Nephron (organoid): ENCODE measurements around the gene SRGAP3.

Source experiments
- H3K27ac Mint-ChIP-seq, 3 experiments: 2 replicates each; pipeline ENCODE4 v1.8.0; 2020; ENCODE audit warnings: mixed read lengths in 3 of 3, mild to moderate bottlenecking in 2 of 3, moderate library complexity in 1 of 3
- H3K27me3 Mint-ChIP-seq: 2 replicates; pipeline ENCODE4 v1.8.0; 2021; ENCODE audit warnings: low read depth, mild to moderate bottlenecking, moderate library complexity, mixed read lengths
- H3K36me3 Mint-ChIP-seq: 2 replicates; pipeline ENCODE4 v1.8.0; 2020; ENCODE audit warnings: low read depth, mixed read lengths
- H3K4me1 Mint-ChIP-seq: 2 replicates; pipeline ENCODE4 v1.8.0; 2020; ENCODE audit warnings: mixed read lengths
- H3K4me3 Mint-ChIP-seq, 3 experiments: 2 replicates each; pipeline ENCODE4 v1.8.0; 2020; ENCODE audit warnings: mild to moderate bottlenecking in 3 of 3, mixed read lengths in 3 of 3, moderate library complexity in 2 of 3
- H3K9me3 Mint-ChIP-seq: 2 replicates; pipeline ENCODE4 v1.8.0; 2020; ENCODE audit warnings: mixed read lengths
- TF ChIP-seq, protein P1 (sequence below), 3 experiments: fragments of 200-600 bp; sonication (generic); IDR thresholded peaks; one replicate each; pipeline ENCODE4 v1.5.0; 2021; ENCODE audit warnings: antibody characterized with exemption in 3 of 3; ENCODE audit not compliant: unreplicated experiment in 3 of 3

Gene SRGAP3

GRCh38 chr3:8988384-8988655, 261.1 kb downstream of the SRGAP3 start:
- Mint-ChIP-seq H3K27me3 (no peaks in the 10 kb centered on the region), H3K36me3 (peaks cover 12% of the 10 kb centered on the region), H3K27ac (peak overlapping the region in 2 of 3 experiments; percentile 20 to 28), H3K4me1 (peaks cover 28% of the 10 kb centered on the region), H3K9me3 (no peaks in the 10 kb centered on the region), H3K4me3 (no peak overlapping the region)
- TF ChIP-seq, protein P1, sequence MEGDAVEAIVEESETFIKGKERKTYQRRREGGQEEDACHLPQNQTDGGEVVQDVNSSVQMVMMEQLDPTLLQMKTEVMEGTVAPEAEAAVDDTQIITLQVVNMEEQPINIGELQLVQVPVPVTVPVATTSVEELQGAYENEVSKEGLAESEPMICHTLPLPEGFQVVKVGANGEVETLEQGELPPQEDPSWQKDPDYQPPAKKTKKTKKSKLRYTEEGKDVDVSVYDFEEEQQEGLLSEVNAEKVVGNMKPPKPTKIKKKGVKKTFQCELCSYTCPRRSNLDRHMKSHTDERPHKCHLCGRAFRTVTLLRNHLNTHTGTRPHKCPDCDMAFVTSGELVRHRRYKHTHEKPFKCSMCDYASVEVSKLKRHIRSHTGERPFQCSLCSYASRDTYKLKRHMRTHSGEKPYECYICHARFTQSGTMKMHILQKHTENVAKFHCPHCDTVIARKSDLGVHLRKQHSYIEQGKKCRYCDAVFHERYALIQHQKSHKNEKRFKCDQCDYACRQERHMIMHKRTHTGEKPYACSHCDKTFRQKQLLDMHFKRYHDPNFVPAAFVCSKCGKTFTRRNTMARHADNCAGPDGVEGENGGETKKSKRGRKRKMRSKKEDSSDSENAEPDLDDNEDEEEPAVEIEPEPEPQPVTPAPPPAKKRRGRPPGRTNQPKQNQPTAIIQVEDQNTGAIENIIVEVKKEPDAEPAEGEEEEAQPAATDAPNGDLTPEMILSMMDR (IDR thresholded peaks at IDR 0.05; ENCODE audit: unreplicated experiment in 3 of 3): no peak

GRCh38 chr3:8987645-8988383, 261.6 kb downstream of the SRGAP3 start:
- Mint-ChIP-seq H3K27me3 (no peaks in the 10 kb centered on the region), H3K4me3 (peak overlapping the region in 2 of 3 experiments; percentile 20 to 49), H3K9me3 (no peaks in the 10 kb centered on the region), H3K27ac (peak overlapping the region in 2 of 3 experiments; percentile 20 to 28), H3K36me3 (peaks cover 12% of the 10 kb centered on the region), H3K4me1 (peaks cover 28% of the 10 kb centered on the region)
- TF ChIP-seq, protein P1 (IDR thresholded peaks at IDR 0.05; ENCODE audit: unreplicated experiment in 3 of 3): peak; percentile 75 to 80 (median 77)

DNA sequence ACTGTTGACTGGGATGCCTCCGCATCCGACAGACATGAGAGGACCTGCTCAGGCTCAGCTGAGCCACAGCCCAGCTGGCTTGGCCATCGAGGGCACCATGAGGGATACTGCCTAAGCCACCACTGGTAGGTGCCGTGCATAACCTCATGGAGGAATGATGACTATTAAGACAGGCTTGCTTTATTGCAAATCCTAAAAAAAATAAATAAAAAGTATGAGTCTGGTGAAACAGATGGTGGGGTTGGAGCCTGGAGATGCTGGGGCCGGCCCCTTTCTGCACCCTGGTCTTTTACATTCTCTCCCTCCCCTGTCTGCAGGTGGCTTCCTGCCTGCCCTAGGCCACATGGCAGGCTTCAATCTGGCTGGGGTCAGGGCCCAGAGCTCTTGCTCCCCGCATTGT, 262.2 kb downstream of the SRGAP3 start:
- Mint-ChIP-seq H3K27me3 (no peaks in the 10 kb centered on the region), H3K4me1 (peaks cover 33% of the 10 kb centered on the region), H3K4me3 (no peak overlapping the region), H3K36me3 (peaks cover 12% of the 10 kb centered on the region), H3K9me3 (no peaks in the 10 kb centered on the region), H3K27ac (no peak overlapping the region)
- TF ChIP-seq, protein P1 (IDR thresholded peaks at IDR 0.05; ENCODE audit: unreplicated experiment in 3 of 3): no peak

DNA sequence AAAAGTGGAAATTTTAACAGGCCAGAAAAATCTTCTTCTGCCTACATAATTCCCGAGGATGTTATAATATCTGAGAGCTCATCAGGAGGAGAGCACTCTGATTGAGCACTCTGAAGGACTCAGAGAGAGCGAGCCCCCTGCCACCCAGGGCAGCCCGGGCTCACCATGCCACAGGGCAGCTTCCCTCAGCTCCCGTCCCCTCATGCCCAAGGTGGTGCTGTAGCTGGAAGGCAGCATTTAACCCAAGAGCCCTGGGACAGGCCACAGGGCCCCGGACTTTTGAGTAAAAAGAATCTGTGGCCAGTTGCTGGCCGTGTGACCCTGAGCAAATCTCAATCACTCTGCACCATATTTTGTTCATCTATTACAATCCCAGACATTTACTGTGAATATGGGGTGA, 262.7 kb downstream of the SRGAP3 start:
- TF ChIP-seq, protein P1 (IDR thresholded peaks at IDR 0.05; ENCODE audit: unreplicated experiment in 3 of 3): no peak
- Mint-ChIP-seq H3K36me3 (peaks cover 10% of the 10 kb centered on the region), H3K4me3 (no peak overlapping the region), H3K27me3 (no peaks in the 10 kb centered on the region), H3K27ac (no peak overlapping the region), H3K9me3 (no peaks in the 10 kb centered on the region), H3K4me1 (peaks cover 34% of the 10 kb centered on the region)

DNA sequence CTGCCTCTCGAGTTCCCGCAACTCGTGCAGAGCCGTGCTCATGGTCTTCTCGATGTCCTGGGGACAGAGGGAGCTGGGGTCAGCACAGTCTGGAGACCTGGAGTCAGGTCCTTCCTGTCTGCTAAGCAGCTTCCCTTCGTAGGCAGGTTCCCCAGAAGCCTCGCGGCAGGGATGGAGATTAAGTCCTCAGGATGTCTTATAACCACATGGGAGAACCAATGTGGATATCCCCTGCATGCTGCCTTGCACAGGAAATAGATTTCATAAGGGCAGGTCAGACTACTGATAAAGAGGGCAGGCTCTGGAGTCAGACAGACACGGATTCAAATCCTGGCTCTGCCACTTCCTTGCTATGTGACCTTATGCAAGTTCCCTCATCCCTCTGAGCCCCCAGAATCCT, 263.6 kb downstream of the SRGAP3 start:
- H3K4me3 Mint-ChIP-seq: no peak overlapping the region
- H3K36me3 Mint-ChIP-seq: peaks cover 5% of the 10 kb centered on the region
- no peaks in the 10 kb centered on the region for H3K27me3 Mint-ChIP-seq
- H3K4me1 Mint-ChIP-seq: peaks cover 28% of the 10 kb centered on the region
- no peak overlapping the region for H3K27ac Mint-ChIP-seq
- TF ChIP-seq, protein P1 (IDR thresholded peaks at IDR 0.05; ENCODE audit: unreplicated experiment in 3 of 3): no peak
- H3K9me3 Mint-ChIP-seq: no peaks in the 10 kb centered on the region

GRCh38 chr3:8985411-8985831, 264.0 kb downstream of the SRGAP3 start:
- TF ChIP-seq, protein P1 (IDR thresholded peaks at IDR 0.05; ENCODE audit: unreplicated experiment in 3 of 3): no peak
- Mint-ChIP-seq H3K4me3 (no peak overlapping the region), H3K27ac (no peak overlapping the region), H3K4me1 (peaks cover 26% of the 10 kb centered on the region), H3K9me3 (no peaks in the 10 kb centered on the region), H3K36me3 (peaks cover 5% of the 10 kb centered on the region), H3K27me3 (peaks cover under 1% of the 10 kb centered on the region)
